RWPE2 (cell line): ENCODE measurements around the gene ZNF506.
"Not testable (repeated sequence)": the region's sequence is repeated elsewhere in the genome, so short reads cannot be mapped to it uniquely, and the experiment has no call there.

Experiments used
- ATAC-seq: fragments of 200-7000 bp; cut with Tn5 transposase; 3 replicates; pipeline ENCODE4 v1.9.1; 2021; ENCODE audit warnings: low read depth
- DNase-seq: peaks from one replicate; pipeline ENCODE4 v3.0.0-alpha.2; 2020; ENCODE audit warnings: low spot score
- H3K27ac ChIP-seq: fragments of 450-650 bp; 2 replicates; pipeline ENCODE4 v1.5.1; 2017; ENCODE audit warnings: mild to moderate bottlenecking; ENCODE audit not compliant: poor library complexity, severe bottlenecking
- H3K27me3 ChIP-seq: fragments of 250-450 bp; sonication (Bioruptor Pico); 2 replicates; pipeline ENCODE4 v1.5.1; 2021; ENCODE audit warnings: mild to moderate bottlenecking, moderate library complexity; ENCODE audit not compliant: insufficient read depth, poor library complexity, severe bottlenecking
- H3K36me3 ChIP-seq: fragments of 250-450 bp; sonication (Bioruptor Pico); 2 replicates; pipeline ENCODE4 v1.5.1; 2020; ENCODE audit warnings: low read depth, mild to moderate bottlenecking, moderate library complexity
- H3K4me1 ChIP-seq: fragments of 250-450 bp; sonication (Bioruptor Pico); 2 replicates; pipeline ENCODE4 v1.5.1; 2021; ENCODE audit warnings: mild to moderate bottlenecking, moderate library complexity; ENCODE audit not compliant: insufficient read depth, poor library complexity, severe bottlenecking
- H3K4me3 ChIP-seq: fragments of 250-450 bp; sonication (Bioruptor Pico); 2 replicates; pipeline ENCODE4 v1.5.1; 2021; ENCODE audit warnings: mild to moderate bottlenecking, moderate library complexity; ENCODE audit not compliant: severe bottlenecking
- H3K9me3 ChIP-seq: fragments of 250-450 bp; sonication (Bioruptor Pico); 2 replicates; pipeline ENCODE4 v1.5.1; 2021; ENCODE audit warnings: mild to moderate bottlenecking, moderate library complexity; ENCODE audit not compliant: severe bottlenecking
- CTCF ChIP-seq: fragments of 450-650 bp; IDR thresholded peaks from one replicate; pipeline ENCODE4 v1.5.1; 2017; ENCODE audit warnings: mild to moderate bottlenecking, moderate library complexity; ENCODE audit not compliant: poor library complexity, severe bottlenecking

ZNF506 gene

GRCh38 chr19:19744641-19745040 is 76.9 kb downstream of the ZNF506 start:
- Histone ChIP-seq H3K36me3 (no peaks in the 10 kb centered on the region), H3K27me3 (no peaks in the 10 kb centered on the region), H3K9me3 (no peaks in the 10 kb centered on the region), H3K4me1 (no peaks in the 10 kb centered on the region), H3K4me3 (no peak overlapping the region), H3K27ac (no peak overlapping the region)
- no peak for ATAC-seq
- TF ChIP-seq CTCF: no peak
- no peak for DNase-seq

- not testable (repeated sequence) for H3K27ac ChIP-seq, H3K4me3 ChIP-seq, H3K4me1 ChIP-seq, H3K9me3 ChIP-seq, H3K27me3 ChIP-seq, DNase-seq, ATAC-seq, H3K36me3 ChIP-seq
Measured at GRCh38 chr19:19743921-19744320, 77.6 kb downstream of the ZNF506 start.

- Histone ChIP-seq H3K36me3 (no peaks in the 10 kb centered on the region), H3K4me1 (no peaks in the 10 kb centered on the region), H3K27me3 (no peaks in the 10 kb centered on the region), H3K4me3 (no peak overlapping the region), H3K27ac (no peak overlapping the region), H3K9me3 (no peaks in the 10 kb centered on the region)
- DNase-seq: no peak
- no peak for TF ChIP-seq CTCF
- ATAC-seq: no peak
Measured at GRCh38 chr19:19743176-19743575, 78.4 kb downstream of the ZNF506 start.

- Histone ChIP-seq H3K27me3 (no peaks in the 10 kb centered on the region), H3K9me3 (no peaks in the 10 kb centered on the region)
- TF ChIP-seq CTCF: no peak
Measured at GRCh38 chr19:19742773-19743172, 78.8 kb downstream of the ZNF506 start.

More at GRCh38 chr19:19742773-19743172, 78.8 kb downstream of the ZNF506 start:
- H3K27ac ChIP-seq: no peak overlapping the region
- no peaks in the 10 kb centered on the region for H3K4me1 ChIP-seq
- no peak for ATAC-seq
- H3K4me3 ChIP-seq: no peak overlapping the region
- no peak for DNase-seq
- no peaks in the 10 kb centered on the region for H3K36me3 ChIP-seq
